ENCODE data around the gene POTEF.
"Not testable (repeated sequence)": the region's sequence is repeated elsewhere in the genome, so short reads cannot be mapped to it uniquely, and the experiment has no call there.

GRCh38 chr2:130166611-130167010 lies 37.6 kb upstream of the POTEF start:
- not testable (repeated sequence) for TF ChIP-seq CTCF (IDR thresholded peaks at IDR 0.05; ENCODE audit: poor library complexity, severe bottlenecking); EP300 (conservative IDR thresholded peaks at IDR 0.05; ENCODE audit: poor library complexity, severe bottlenecking); SMC3 (conservative IDR thresholded peaks at IDR 0.05; ENCODE audit: poor library complexity); RAD21 (conservative IDR thresholded peaks at IDR 0.05); MXI1 (conservative IDR thresholded peaks at IDR 0.05; ENCODE audit: poor library complexity, severe bottlenecking)
